ENCODE results near the gene PLB1. TPM values are rescaled to one million over a fixed set of nuclear protein-coding genes. Genes with fewer than 3 reads are reported as not detected.

The PLB1 gene
- total RNA-seq, 2 donors from 2014 or later = 1.0 to 12.9 TPM

DNA sequence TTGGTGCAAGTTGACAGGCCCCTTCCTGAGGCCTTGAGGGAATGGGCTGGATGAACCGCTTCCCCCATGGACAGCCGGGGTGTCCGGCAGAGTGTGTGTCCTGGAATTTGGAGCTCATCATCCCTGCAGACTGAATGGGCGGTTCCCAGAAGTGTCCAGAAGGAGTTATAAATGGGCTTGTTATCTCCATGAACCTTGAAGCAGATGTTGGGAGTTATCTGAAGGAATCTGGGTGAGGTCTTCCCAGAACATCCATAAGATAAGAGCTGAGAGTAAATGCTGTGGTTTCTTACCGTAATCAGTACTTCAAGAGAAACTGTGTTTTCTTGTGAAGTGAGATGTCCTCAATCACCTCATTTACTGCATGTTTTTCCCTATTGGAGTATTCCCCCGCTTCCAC, 21.1 kb downstream of the PLB1 start:
- DNase-seq = no peak
- intact Hi-C loops (cut with DNase I) = no loop called here
- H3K4me1 ChIP-seq = peaks cover 7% of the 10 kb centered on the region
- TF ChIP-seq, protein P1, sequence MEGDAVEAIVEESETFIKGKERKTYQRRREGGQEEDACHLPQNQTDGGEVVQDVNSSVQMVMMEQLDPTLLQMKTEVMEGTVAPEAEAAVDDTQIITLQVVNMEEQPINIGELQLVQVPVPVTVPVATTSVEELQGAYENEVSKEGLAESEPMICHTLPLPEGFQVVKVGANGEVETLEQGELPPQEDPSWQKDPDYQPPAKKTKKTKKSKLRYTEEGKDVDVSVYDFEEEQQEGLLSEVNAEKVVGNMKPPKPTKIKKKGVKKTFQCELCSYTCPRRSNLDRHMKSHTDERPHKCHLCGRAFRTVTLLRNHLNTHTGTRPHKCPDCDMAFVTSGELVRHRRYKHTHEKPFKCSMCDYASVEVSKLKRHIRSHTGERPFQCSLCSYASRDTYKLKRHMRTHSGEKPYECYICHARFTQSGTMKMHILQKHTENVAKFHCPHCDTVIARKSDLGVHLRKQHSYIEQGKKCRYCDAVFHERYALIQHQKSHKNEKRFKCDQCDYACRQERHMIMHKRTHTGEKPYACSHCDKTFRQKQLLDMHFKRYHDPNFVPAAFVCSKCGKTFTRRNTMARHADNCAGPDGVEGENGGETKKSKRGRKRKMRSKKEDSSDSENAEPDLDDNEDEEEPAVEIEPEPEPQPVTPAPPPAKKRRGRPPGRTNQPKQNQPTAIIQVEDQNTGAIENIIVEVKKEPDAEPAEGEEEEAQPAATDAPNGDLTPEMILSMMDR (IDR thresholded peaks at IDR 0.05) = no peak
- no peak for TF ChIP-seq POLR2A (IDR thresholded peaks at IDR 0.05)
- no peaks in the 10 kb centered on the region for H3K27me3 ChIP-seq
- H3K9me3 ChIP-seq = no peaks in the 10 kb centered on the region
- WGBS, 2 donors = 87 to 89% methylated on average over 6 of the region's 6 CpGs
- H3K36me3 ChIP-seq (replicated peaks in 1 of 2; ENCODE audit: insufficient read depth in 1 of 2, low read depth in 2 of 2) = no peaks in the 10 kb centered on the region
- H3K4me3 ChIP-seq = no peak overlapping the region
- H3K27ac ChIP-seq = no peak overlapping the region
- ATAC-seq = no peak

DNA sequence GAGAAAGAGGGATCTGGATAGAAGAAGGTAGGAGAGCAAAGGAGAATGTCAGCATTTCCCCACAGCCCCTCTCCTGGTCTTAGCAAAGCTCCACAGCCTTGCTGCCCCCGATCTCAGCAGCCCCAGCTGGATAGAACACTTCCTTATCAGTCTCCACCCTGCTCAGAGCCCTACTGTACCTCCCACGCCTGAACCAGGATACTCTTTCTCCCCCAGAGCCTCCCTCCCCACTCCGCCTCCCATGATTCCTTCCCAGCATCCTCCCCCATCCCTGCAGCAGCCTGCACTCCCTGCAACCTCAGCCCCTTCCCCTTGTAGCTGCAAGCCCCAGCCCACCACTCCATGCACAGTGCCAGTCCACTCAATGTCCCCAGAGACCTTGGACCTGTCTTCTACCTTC, 25.8 kb downstream of the PLB1 start:
- H3K27me3 ChIP-seq = no peaks in the 10 kb centered on the region
- WGBS, 2 donors = 51 to 59% methylated on average over 3 of the region's 3 CpGs
- intact Hi-C loops (cut with DNase I) = no loop called here

DNA sequence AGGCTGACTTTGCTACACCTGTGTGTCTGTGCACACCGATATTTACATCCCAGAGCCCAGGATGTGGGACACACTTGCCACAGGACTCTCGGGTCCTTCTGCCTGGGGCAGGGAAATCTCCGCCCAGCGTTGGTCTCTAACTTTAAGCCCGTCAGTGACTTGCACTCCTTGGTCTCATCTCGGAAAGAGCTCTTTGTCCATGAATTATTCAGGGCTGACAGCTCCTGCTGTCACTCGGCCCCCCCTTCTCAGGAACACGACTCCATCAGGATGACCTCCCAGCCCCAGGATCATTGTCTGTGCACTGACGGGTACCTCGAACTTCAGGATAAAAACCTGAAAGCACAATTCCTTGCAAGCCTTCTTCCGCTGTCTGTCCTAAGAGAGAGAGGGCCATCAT, 26.6 kb downstream of the PLB1 start:
- Histone ChIP-seq H3K27ac (no peak overlapping the region), H3K4me3 (no peak overlapping the region), H3K9me3 (no peaks in the 10 kb centered on the region), H3K36me3 (replicated peaks in 1 of 2; ENCODE audit: insufficient read depth in 1 of 2, low read depth in 2 of 2) (no peaks in the 10 kb centered on the region), H3K4me1 (no peaks in the 10 kb centered on the region), H3K27me3 (no peaks in the 10 kb centered on the region)
- intact Hi-C loops (cut with DNase I) = no loop called here
- DNase-seq = no peak
- TF ChIP-seq POLR2A (IDR thresholded peaks at IDR 0.05) = no peak
- TF ChIP-seq, protein P1 (IDR thresholded peaks at IDR 0.05) = no peak
- no peak for ATAC-seq
- 58 to 73% methylated on average over 11 of the region's 11 CpGs for WGBS, 2 donors

More for the DNA sequence above, 25.8 kb downstream of the PLB1 start:
- TF ChIP-seq POLR2A (IDR thresholded peaks at IDR 0.05) = no peak
- TF ChIP-seq, protein P1 (IDR thresholded peaks at IDR 0.05) = no peak
- no peaks in the 10 kb centered on the region for H3K36me3 ChIP-seq (replicated peaks in 1 of 2; ENCODE audit: insufficient read depth in 1 of 2, low read depth in 2 of 2)
- no peak overlapping the region for H3K27ac ChIP-seq
- DNase-seq (no peak), ATAC-seq (no peak)
- H3K4me1 ChIP-seq = no peaks in the 10 kb centered on the region
- H3K9me3 ChIP-seq = no peaks in the 10 kb centered on the region
- H3K4me3 ChIP-seq = no peak overlapping the region

DNA sequence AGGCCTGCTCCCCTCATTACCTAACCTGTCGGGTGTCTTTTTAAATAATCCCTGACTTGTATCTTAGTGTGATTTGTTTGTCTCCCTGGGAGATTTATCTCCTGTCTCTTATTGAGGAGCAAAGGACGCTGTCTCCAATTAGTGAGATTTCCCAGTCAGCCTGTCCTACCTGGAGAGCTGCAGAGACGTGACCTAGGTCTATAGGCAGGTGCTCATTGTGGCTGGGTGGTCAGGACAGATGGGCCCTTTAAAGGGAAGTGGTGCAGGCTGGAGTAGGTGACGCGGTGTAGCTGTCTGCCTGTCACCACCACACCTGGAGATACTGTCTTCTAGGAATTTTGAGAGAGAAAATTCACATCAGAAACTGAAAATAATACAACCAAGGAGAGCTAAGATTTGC, 28.0 kb downstream of the PLB1 start:
- Histone ChIP-seq H3K27ac (no peak overlapping the region), H3K4me1 (no peaks in the 10 kb centered on the region), H3K36me3 (replicated peaks in 1 of 2; ENCODE audit: insufficient read depth in 1 of 2, low read depth in 2 of 2) (no peaks in the 10 kb centered on the region), H3K9me3 (no peaks in the 10 kb centered on the region), H3K4me3 (no peak overlapping the region), H3K27me3 (no peaks in the 10 kb centered on the region)
- no peak for ATAC-seq
- 67 to 83% methylated on average over 5 of the region's 5 CpGs for WGBS, 2 donors
- intact Hi-C loops (cut with DNase I) = no loop called here
- no peak for DNase-seq
- no peak for TF ChIP-seq POLR2A (IDR thresholded peaks at IDR 0.05)
- TF ChIP-seq, protein P1 (IDR thresholded peaks at IDR 0.05) = no peak

DNA sequence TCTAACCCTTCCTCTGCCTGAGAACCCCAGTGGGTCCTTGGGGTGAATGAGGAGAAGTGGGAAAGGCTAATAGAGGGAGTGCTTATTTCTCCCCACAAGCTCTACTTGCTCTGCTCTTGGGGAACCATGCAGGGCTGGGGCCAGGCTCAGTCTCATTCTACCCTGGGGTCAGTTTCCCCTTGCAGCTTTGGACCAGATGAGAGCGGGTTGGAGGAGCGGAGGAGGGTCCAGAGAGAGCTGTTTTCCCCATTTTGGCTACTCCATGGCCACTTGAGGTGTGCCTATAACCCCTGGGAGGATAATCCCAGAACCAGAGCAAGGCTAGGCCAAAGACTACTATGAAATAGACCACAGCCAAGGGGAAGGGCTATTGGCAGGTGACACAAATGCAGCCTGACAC, 29.6 kb downstream of the PLB1 start:
- DNase-seq = no peak
- no peaks in the 10 kb centered on the region for H3K27me3 ChIP-seq
- no peak for ATAC-seq
- H3K9me3 ChIP-seq = no peaks in the 10 kb centered on the region
- H3K36me3 ChIP-seq (replicated peaks in 1 of 2; ENCODE audit: insufficient read depth in 1 of 2, low read depth in 2 of 2) = no peaks in the 10 kb centered on the region
- TF ChIP-seq POLR2A (IDR thresholded peaks at IDR 0.05) = no peak
- TF ChIP-seq, protein P1 (IDR thresholded peaks at IDR 0.05) = no peak
- no peaks in the 10 kb centered on the region for H3K4me1 ChIP-seq
- intact Hi-C loops (cut with DNase I) = no loop called here
- WGBS, 2 donors = 96 to 100% methylated on average over 2 of the region's 2 CpGs
- H3K27ac ChIP-seq = no peak overlapping the region
- H3K4me3 ChIP-seq = no peak overlapping the region
